Mesenchymal stem cell (in vitro differentiated cells and primary cell): ENCODE results near the gene SELENOH. TPM values are rescaled to one million over a fixed set of nuclear protein-coding genes. Genes with fewer than 3 reads are reported as not detected.

Experiments
- DNase-seq: peaks from one replicate; pipeline ENCODE4 v3.0.0-alpha.2; 2013
- H2AFZ ChIP-seq: one replicate; pipeline ENCODE4 v1.6.1; 2013; ENCODE audit warnings: low read depth, mild to moderate bottlenecking, control low read depth, inconsistent platforms, low read length, moderate library complexity
- H2AK5ac ChIP-seq: 2 replicates; pipeline ENCODE4 v1.6.1; 2013; ENCODE audit warnings: low read length, moderate library complexity, mild to moderate bottlenecking, inconsistent platforms; ENCODE audit not compliant: severe bottlenecking
- H2BK120ac ChIP-seq: one replicate; pipeline ENCODE4 v1.6.1; 2013; ENCODE audit warnings: low read depth, mild to moderate bottlenecking, inconsistent platforms, low read length, moderate library complexity
- H2BK12ac ChIP-seq, 2 experiments: one replicate each; pipeline ENCODE4 v1.6.1; 2013; ENCODE audit warnings: inconsistent platforms in 2 of 2, low read length in 2 of 2, mild to moderate bottlenecking in 2 of 2, moderate library complexity in 2 of 2, control low read depth in 1 of 2
- H2BK15ac ChIP-seq: one replicate; pipeline ENCODE4 v1.6.1; 2013; ENCODE audit warnings: mild to moderate bottlenecking, low read depth, inconsistent platforms; ENCODE audit not compliant: poor library complexity, severe bottlenecking
- H2BK5ac ChIP-seq: 2 replicates; pipeline ENCODE4 v1.6.1; 2013; ENCODE audit warnings: low read depth, mild to moderate bottlenecking, low read length, control low read depth, inconsistent platforms; ENCODE audit not compliant: poor library complexity, severe bottlenecking
- H3K14ac ChIP-seq, 2 experiments: one replicate each; pipeline ENCODE4 v1.6.1; 2013; ENCODE audit warnings: inconsistent platforms in 2 of 2, low read length in 2 of 2, control low read depth in 1 of 2, mild to moderate bottlenecking in 1 of 2, moderate library complexity in 1 of 2
- H3K18ac ChIP-seq, 2 experiments: one replicate each; pipeline ENCODE4 v1.6.1; 2013; ENCODE audit warnings: inconsistent platforms in 2 of 2, low read length in 2 of 2, control low read depth in 1 of 2, low read depth in 1 of 2, mild to moderate bottlenecking in 1 of 2
- H3K23ac ChIP-seq, 2 experiments: one replicate each; pipeline ENCODE4 v1.6.1; 2013; ENCODE audit warnings: inconsistent platforms in 2 of 2, low read length in 2 of 2, mild to moderate bottlenecking in 2 of 2, moderate library complexity in 2 of 2, control low read depth in 1 of 2
- H3K27ac ChIP-seq: 2 replicates; pipeline ENCODE4 v1.5.1; 2013; ENCODE audit warnings: mild to moderate bottlenecking, moderate library complexity, low read length, control low read depth, inconsistent platforms; ENCODE audit not compliant: poor library complexity, severe bottlenecking
- H3K27me3 ChIP-seq, 2 experiments: 2 replicates each; pipeline versions ENCODE4 v1.6.1 to v1.7.0; 2013; ENCODE audit warnings: low read length in 2 of 2, mild to moderate bottlenecking in 2 of 2, moderate library complexity in 2 of 2, control low read depth in 1 of 2, inconsistent platforms in 1 of 2; ENCODE audit not compliant: control insufficient read depth in 1 of 2, insufficient read depth in 1 of 2
- H3K36me3 ChIP-seq, 2 experiments: 2 replicates each; pipeline versions ENCODE4 v1.6.1 to v1.7.0; 2013; ENCODE audit warnings: low read length in 2 of 2, control low read depth in 1 of 2, inconsistent platforms in 1 of 2, low read depth in 1 of 2, mild to moderate bottlenecking in 1 of 2; ENCODE audit not compliant: insufficient read depth in 2 of 2, control insufficient read depth in 1 of 2
- H3K4ac ChIP-seq, 2 experiments: one replicate each; pipeline ENCODE4 v1.6.1; 2013; ENCODE audit warnings: inconsistent platforms in 2 of 2, low read length in 2 of 2, mild to moderate bottlenecking in 2 of 2, moderate library complexity in 2 of 2, control low read depth in 1 of 2, low read depth in 1 of 2
- H3K4me1 ChIP-seq: 2 replicates; pipeline ENCODE4 v1.6.1; 2013; ENCODE audit warnings: low read depth, low read length, control low read depth; ENCODE audit not compliant: control insufficient read depth, insufficient read depth
- H3K4me2 ChIP-seq: 2 replicates; pipeline ENCODE4 v1.6.1; 2013; ENCODE audit warnings: low read length, mild to moderate bottlenecking, inconsistent platforms; ENCODE audit not compliant: poor library complexity, severe bottlenecking
- H3K4me3 ChIP-seq, 2 experiments: 2 replicates each; pipeline versions ENCODE4 v1.5.1 to v1.7.0; 2013; ENCODE audit warnings: low read length in 2 of 2, mild to moderate bottlenecking in 2 of 2, control low read depth in 1 of 2, low read depth in 1 of 2; ENCODE audit not compliant: insufficient read depth in 1 of 2
- H3K79me1 ChIP-seq: replicated peaks from 2 replicates; pipeline ENCODE4 v1.6.1; 2013; ENCODE audit warnings: mild to moderate bottlenecking, control low read depth, low read length, inconsistent platforms; ENCODE audit not compliant: poor library complexity, severe bottlenecking
- H3K9ac ChIP-seq: 2 replicates; pipeline ENCODE4 v1.7.0; 2013; ENCODE audit warnings: mild to moderate bottlenecking, low read length, moderate library complexity
- H3K9me3 ChIP-seq: 2 replicates; pipeline ENCODE4 v1.7.0; 2013; ENCODE audit warnings: mild to moderate bottlenecking, low read length; ENCODE audit not compliant: control insufficient read depth
- H4K8ac ChIP-seq: one replicate; pipeline ENCODE4 v1.6.1; 2013; ENCODE audit warnings: inconsistent platforms, mild to moderate bottlenecking, low read length, moderate library complexity
- H4K91ac ChIP-seq: one replicate; pipeline ENCODE4 v1.6.1; 2013; ENCODE audit warnings: mild to moderate bottlenecking, low read length, inconsistent platforms
- WGBS: methylation state at CpG from one replicate; pipeline ENCODE4 v1.1.7; 2013; ENCODE audit warnings: mixed read lengths; 5-methylcytosine and 5-hydroxymethylcytosine counted together
- small RNA-seq: library from polyadenylated mRNA; stranded (forward); fragments of <200 nt; extraction: miRNeasy Mini kit (QIAGEN cat#:217004); gene quantifications from one replicate; pipeline ENCODE3, GENCODE V24; 2013; ENCODE audit warnings: low read depth

The SELENOH gene

DNA sequence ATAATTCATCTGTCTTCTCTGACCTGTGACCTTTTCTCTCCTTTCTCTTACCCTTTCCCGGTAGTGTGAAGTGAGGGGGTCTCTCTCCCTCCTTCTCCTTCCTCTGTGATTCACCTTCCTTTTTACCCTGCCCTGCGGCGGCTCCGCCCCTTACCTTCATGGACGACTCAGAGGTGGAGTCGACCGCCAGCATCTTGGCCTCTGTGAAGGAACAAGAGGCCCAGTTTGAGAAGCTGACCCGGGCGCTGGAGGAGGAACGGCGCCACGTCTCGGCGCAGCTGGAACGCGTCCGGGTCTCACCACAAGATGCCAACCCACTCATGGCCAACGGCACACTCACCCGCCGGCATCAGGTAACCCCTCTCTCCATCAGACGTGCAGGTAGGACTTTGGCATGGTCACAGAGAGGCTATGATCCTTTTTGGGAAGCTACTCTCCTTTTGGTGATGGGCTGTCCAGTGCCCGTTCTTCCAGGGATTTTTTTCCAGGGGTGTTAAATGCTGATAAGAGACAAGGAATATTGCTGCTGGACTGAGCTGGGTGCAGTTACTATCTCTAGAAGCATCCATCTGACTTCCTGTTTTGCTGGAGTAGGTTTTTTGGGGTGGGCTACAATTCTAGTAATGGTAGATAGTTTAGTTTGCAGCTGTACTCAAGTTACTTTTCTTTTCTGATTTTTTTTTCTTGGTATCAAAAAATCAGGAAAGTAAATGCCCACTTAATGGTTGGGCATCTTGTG lies 50.2 kb downstream of the SELENOH start:
- H3K4ac ChIP-seq = no peak overlapping the region
- no peak overlapping the region for H2BK120ac ChIP-seq
- H3K27me3 ChIP-seq = no peaks in the 10 kb centered on the region
- H3K4me3 ChIP-seq = no peak overlapping the region
- no peak overlapping the region for H3K27ac ChIP-seq
- H3K4me2 ChIP-seq = no peak overlapping the region
- no peak overlapping the region for H3K23ac ChIP-seq
- no peak overlapping the region for H4K91ac ChIP-seq
- 91% methylated on average over 22 of the region's 22 CpGs for WGBS
- peak overlapping the region in 1 of 2 experiments; percentile 21 for H3K18ac ChIP-seq
- H4K8ac ChIP-seq = no peak overlapping the region
- no peak overlapping the region for H2BK15ac ChIP-seq
- no peak overlapping the region for H2BK5ac ChIP-seq
- no peak overlapping the region for H2AK5ac ChIP-seq
- H2BK12ac ChIP-seq = no peak overlapping the region
- no peak for DNase-seq
- H2AFZ ChIP-seq = no peak overlapping the region
- H3K36me3 ChIP-seq = peaks cover 19 to 39% of the 10 kb centered on the region in 2 experiments
- H3K9ac ChIP-seq = no peak overlapping the region
- H3K4me1 ChIP-seq = peaks cover 13% of the 10 kb centered on the region
- H3K9me3 ChIP-seq = no peaks in the 10 kb centered on the region
- no peak overlapping the region for H3K14ac ChIP-seq
- H3K79me1 ChIP-seq = peaks cover 2% of the 10 kb centered on the region

DNA sequence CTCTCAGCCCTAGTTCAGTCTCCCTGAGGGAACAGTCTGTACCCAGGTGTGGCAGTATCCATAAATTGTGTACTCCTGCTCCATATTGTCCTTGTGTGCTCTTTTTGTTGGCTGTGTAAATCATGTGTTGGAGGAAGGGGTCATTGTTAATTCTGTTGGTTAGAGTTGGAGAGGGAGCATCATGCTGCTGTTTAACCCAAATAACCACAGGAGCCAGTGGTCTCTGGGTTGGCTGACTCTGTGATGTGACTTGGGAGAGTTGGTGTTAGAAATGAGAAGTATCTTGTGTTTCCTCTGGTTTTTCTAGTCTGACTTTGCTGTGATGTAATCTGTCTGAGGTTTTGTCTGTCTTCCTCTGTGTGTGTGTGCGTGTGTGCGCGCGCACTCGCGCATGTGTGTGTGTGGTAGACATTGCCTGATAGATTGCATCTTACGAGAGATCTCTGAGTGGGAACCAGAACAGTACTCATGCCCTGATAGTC lies 50.8 kb downstream of the SELENOH start:
- Histone ChIP-seq H2BK5ac (no peak overlapping the region), H2AFZ (no peak overlapping the region), H3K27ac (peak overlapping the region; percentile 15), H2BK15ac (no peak overlapping the region), H3K27me3 (no peaks in the 10 kb centered on the region), H3K4me3 (no peak overlapping the region), H2BK12ac (no peak overlapping the region), H3K4me2 (no peak overlapping the region), H3K4me1 (peaks cover 13% of the 10 kb centered on the region), H3K9me3 (no peaks in the 10 kb centered on the region), H2AK5ac (no peak overlapping the region), H3K18ac (no peak overlapping the region), H3K9ac (no peak overlapping the region), H3K36me3 (peaks cover 24 to 44% of the 10 kb centered on the region in 2 experiments), H3K4ac (no peak overlapping the region), H2BK120ac (no peak overlapping the region), H4K91ac (no peak overlapping the region), H3K23ac (no peak overlapping the region), H3K79me1 (peaks cover 7% of the 10 kb centered on the region), H4K8ac (no peak overlapping the region), H3K14ac (no peak overlapping the region)
- WGBS = 100% methylated on average over 6 of the region's 7 CpGs
- peak; percentile 71 for DNase-seq

DNA sequence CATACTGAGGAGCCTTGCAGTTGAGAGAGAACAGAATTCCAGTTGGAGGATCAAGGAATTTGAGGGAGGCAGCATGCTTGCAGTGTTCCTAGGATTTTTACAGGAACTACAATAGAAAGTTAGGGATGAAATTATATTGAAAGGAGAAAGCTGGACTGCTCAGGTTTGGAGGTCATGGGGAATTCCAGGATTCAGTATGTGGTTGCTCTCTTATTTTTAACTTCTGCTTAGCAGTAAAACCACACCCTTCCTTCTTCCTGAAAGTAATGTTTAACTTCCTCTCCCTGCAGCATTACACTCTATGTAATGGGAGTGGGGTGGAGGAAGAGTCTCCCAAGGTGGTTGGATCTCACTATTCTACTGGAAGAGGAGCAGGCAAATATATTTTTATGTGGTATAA lies 51.6 kb downstream of the SELENOH start:
- Histone ChIP-seq H2BK5ac (no peak overlapping the region), H3K14ac (no peak overlapping the region), H3K27me3 (no peaks in the 10 kb centered on the region), H2BK15ac (no peak overlapping the region), H3K4me1 (peaks cover 13% of the 10 kb centered on the region), H2BK12ac (no peak overlapping the region), H3K18ac (no peak overlapping the region), H4K91ac (no peak overlapping the region), H2BK120ac (no peak overlapping the region), H3K4me3 (no peak overlapping the region), H2AFZ (no peak overlapping the region), H3K23ac (no peak overlapping the region), H3K4ac (no peak overlapping the region), H4K8ac (no peak overlapping the region), H3K4me2 (no peak overlapping the region), H3K9ac (no peak overlapping the region), H3K9me3 (no peaks in the 10 kb centered on the region), H3K36me3 (peaks cover 24 to 44% of the 10 kb centered on the region in 2 experiments), H2AK5ac (no peak overlapping the region), H3K27ac (peak overlapping the region; percentile 66), H3K79me1 (peaks cover 7% of the 10 kb centered on the region)
- DNase-seq = peak; percentile 33

Small RNAs within 50 kb of the gene (small RNA-seq; reads per million reads assigned to genes)
- not detected for gene AP001931.1
- gene TMX2-CTNND1 = not detected
